GM19023 (cell line): ENCODE results near the gene KIF3A.
A peak's percentile ranks its signal among the peaks of the same experiment; 100 is the strongest.

ENCODE experiments used
- ATAC-seq: cut with Tn5 transposase; IDR thresholded peaks from one replicate; pipeline ENCODE4 v1.9.1; 2021; ENCODE audit warnings: mild to moderate bottlenecking, moderate library complexity; ENCODE audit not compliant: unreplicated experiment

Gene KIF3A

DNA sequence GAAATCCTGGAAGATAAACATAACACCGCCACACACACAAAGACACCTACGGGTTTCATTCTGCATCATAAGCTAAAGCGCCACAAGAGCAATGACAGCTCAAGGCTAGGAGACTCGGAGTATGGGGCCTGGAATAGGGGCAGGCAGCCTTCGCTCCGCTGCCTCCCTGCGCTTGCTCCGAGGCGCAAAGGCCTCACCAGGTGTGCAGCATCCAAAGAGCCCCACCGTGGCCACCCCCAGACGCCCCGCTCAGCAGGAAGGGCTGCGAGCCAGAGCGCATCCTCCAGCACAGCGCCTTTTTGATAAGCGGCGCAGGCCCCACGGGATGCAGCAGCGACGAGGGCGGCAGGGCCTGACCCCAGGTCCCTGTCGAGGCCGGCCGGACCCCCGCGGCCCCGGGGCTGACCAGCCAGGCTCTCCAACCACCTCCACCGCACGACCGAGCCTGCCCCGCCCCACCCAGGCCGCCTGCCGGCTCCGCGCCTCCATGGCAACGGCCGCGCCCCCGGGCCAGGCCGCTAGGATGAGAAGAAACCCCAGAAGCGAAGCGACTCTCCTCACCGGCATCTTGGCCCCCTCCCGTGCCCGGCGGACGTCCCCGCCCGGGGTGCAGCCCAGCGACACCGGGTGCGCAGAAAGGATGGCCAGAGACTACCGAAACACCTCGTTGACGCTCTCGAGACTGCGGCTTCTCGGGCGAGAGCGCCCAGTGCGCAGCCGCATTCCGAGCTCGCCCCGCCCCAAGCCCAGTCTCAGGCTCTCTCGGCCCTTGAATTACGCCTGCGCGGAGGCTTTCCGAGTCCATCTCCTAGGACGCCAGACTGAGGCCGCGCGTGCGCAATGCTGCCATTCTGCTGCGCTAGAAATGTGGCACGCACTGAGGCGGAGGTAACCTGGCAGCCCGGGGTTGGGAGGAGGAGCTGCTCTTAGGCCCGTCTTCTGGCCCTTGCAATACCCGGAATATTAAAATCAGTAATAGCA, at the start of gene KIF3A:
KIF3A (minus strand) TSS at position 694 of the 981 bp plus-strand sequence; CDS start at position 567, 127 bp downstream.
- ATAC-seq, result peak; percentile 91

DNA sequence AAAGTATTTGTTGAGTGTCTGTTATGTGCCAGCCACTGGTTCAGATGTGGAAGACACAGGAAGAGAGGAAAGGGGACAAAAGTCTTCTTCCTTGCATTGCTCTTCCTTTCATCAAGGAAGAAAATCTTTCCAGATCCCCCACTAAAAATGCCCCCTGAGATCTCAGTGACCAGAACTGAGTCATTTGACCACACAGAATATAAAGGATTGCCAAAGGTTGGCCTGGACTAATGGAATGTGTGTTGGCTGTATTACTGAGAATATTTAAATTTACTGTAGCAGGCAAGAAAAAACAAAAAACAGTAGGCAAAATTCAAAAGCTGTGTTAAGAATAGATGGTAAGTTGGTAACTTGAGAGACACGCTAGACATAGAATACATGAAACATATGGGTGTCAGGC, 49.7 kb upstream of the KIF3A start:
- ATAC-seq, result no peak

DNA sequence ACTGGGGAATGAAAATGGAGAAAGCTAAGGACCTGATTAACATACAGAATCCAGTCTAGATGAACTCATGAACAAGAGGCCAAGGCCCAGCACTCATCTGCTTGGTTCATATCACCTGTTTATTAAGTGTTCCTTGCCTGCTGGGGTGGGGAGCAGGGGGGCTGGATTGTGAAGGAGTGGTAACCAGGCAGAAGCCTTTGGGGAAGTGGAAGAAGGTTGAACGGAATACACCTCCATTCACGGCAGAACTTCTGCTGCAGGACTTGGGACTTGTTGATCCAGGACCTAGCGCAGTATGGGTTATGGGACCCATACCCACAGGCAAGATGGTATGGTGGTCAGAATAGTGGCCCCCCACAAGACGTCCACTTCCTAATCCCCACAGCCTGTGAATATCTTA, 48.5 kb upstream of the KIF3A start:
- ATAC-seq, result no peak

DNA sequence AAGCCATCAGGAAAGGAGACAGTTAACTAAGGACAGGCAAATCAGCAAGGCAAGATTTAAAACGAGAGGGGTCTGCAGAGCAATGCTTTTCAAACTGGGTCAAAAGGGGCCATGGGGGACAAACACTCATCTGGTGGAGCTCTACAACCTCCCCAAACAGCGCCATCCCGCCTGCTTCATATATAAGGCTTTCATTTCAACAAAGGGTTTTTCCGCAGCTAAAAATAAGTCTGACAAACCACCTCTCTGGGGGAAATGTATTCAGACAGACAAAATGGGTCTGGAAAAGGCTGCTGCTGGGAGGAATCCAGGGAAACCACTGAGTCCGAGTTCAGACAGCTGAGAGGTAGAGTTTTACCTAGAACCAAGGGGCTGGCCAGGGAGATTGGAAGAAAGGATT, 48.0 kb upstream of the KIF3A start:
- ATAC-seq, result no peak

DNA sequence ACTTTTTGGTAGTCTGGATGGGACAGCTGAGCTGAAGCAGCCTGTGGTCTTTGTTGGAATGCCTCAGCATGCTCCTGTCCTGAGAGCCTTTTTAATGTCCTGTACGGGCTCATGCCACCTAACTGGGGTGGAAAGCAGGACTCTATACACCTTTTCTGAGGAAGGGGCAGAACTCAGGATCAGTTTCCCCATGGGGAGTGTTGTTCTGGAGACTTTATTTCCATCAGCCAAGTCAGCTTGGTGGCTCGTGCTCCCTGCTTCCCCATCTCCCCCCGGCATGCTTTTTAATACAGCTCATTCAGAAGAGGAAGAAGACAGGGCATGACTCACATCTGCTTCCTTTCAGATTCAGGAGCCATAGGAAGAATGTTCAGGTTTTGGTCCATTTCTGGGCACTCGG, 44.8 kb upstream of the KIF3A start:
- no peak for ATAC-seq

DNA sequence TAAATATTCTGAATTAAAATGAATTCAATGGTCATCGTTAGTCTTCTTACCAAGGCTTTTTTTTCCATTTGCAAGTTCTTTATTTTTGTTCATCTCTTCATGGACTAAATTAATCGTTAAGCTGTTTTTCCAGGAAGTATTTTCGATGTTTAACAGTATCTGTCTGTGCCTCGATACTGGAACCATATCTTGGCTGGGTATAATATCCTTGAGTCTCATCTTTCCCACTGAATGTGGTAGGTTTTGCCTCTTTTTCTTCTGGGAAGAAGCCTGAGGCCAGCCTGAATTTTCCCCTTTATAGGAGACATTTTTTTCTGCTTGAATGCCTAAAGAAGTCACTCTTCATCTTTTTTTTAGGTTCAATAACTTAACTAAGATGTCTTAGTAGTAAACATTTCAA, 43.7 kb upstream of the KIF3A start:
- no peak for ATAC-seq

DNA sequence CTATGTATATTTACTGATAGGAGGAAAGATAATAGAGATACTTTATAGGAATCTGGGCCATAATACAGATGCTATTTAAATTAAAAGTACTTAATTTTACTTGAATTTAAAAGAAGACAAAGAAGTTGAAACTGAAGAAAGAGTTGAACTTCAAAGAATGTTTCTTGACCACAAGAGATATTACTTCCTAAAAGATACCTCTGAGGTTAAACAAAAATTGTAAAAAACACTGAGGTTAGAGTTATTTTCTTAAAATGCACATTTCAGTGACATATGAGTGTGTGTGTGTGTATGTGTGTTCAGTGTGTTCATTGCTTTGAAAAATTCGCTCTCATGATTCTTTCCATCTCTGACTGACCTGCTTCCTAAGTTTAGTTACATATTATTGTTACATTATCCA, 43.2 kb upstream of the KIF3A start:
- ATAC-seq, result no peak

DNA sequence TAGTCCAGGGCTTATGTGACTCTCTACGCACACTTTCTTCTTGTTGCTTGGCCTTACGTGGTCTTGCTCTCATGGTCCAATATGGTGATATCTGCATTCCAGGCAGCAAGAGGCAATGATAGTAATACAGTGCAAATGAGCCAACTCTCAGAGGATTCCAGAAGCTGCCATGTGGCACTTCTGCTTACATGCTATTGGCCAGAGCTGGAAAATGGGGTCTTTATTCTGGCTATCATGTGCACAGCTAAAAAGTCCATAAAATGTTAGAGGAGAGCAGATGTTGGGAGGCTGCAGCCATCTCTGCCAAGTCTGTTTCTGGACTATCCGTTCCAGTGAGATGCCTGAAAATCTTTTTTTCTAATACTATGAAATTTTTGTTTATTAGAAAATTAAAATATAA, 42.6 kb upstream of the KIF3A start:
- ATAC-seq, result no peak

DNA sequence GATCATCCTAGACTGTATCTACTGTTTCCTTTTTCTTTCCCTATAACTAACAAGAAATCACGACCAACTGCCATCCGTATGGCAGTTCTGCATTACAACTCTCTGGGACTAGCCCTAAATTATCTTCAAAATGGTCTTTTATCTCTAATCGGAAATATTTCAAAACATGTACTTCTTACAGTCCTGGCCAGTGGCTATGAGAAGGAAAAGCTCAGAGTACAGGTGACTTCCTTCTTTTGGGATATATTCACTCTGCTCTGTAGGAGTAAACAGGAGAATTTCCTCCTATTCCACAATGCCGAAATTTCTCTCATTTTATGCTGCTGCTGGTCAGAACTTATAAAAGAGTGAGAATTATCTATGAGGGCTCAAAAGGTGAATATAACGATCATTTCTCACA, 41.5 kb upstream of the KIF3A start:
- no peak for ATAC-seq

DNA sequence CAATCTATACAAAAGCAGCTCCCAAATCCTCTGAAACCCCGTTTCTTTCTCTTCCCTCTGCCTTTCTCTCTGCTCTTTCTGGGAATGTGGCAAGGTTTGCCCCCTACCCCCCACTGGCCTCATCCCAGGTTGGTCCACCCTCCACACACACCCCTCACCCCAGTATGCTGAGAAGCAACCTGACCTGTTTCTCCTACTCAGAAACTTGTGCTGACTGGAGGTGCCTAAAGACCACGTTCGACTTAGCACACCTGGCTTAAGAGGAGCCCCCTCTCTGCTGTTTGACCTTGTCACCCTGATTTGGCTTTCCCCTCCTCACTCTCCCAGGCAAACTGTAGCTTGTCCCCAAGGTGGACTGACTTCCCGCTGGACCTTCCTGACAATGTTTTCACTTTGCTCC, 40.8 kb upstream of the KIF3A start:
- ATAC-seq, result no peak

DNA sequence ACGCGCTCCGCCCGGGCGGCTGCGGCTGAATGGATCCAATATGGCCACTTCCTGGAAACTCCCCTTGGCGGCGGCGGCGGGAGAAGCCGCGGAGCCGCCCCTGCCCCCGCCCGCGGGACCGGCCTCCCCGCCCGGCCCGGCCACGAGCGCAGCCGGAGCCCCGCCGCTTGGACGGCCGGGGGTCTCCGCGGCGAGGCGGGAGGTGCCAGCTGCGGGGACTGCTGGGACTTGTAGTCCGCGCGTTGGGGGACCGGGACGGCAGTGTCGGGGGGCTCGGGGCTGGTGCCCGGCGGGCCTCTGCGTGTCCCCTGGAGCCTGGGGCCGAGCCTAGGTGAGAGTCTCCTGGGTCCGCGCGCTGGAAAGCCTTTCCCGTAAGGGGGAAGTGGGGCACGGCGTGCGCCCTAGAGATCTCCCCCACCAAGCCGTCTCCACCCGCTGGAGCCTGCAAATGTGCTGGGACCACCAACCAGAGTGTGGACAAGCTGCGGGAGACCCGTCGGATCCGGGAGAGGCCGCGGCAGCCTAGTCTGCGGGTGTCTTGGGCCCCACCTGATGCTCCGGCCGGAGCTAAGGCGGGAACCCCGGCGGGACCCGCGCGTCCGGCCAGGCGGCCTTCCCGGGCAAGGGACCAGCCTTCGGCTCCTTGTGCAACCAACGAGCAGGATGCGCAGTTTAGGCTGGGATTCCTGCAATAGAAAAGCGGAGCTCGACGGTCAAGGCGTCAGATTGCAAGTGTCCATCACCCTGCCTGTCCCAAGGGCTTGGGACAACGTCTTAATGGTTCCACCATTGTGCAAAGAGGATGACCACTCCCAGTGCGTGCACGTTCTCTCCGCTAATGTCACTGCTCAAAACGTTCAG, 40.1 kb upstream of the KIF3A start, which contains the start of gene SEPTIN8:
SEPTIN8 (minus strand) TSS at position 31 of the 861 bp plus-strand sequence. CDS start 102 bp downstream, outside the sequence.
- ATAC-seq, result peak; percentile 57

DNA sequence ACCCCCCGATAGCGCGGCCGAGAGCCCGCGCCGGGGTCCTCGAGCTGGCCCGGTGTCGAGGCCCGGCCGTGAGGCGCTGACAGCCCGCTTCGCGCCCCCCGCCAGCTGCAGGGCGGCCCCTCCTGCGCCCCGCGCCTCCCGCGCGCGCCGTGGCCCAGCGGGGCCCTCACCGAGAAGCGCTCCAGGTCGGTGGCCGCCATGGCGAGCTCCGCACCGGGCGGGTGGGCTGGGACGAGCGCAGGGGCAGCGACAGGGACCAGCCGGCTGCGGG, 39.5 kb upstream of the KIF3A start:
- no peak for ATAC-seq

DNA sequence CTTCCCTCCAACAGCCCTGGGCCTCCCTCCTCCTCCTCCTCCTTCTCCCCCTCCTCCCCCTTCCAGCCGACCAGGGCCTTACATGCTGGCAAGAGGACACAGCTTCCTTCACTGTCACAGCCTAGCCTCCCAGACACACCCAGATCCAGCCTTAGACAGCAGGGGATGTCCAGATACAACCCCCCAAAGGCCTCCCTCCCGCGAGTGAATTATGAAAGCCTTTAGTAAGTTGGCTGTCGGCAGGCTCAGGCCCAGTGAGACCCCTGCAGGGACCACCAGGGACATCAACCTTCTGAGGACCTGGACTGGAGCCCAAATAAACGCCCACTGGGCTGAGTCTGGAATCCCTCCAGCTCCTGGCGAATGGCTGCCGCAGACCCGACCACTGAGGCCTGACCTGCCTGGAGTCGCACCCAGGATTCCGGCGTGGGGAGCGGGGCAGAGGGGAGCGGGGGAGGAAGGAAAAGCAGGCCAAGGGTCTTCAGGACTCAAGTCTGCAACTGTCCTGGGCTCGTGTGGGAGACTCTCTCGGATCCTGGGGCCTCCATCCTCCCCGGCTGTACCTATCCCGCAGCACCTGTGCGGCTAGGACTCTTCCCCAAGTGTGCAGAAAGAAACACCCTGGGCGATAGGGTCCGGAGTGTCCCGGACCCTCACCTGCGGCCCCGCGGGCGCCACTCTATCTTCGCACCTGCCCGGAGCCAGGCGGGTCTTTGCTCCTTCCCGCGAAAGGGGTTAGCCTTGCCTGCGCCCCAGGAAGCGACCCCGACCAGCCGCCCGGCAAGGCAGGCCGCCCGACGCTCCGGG, 39.0 kb upstream of the KIF3A start:
- ATAC-seq, result peak; percentile 14

DNA sequence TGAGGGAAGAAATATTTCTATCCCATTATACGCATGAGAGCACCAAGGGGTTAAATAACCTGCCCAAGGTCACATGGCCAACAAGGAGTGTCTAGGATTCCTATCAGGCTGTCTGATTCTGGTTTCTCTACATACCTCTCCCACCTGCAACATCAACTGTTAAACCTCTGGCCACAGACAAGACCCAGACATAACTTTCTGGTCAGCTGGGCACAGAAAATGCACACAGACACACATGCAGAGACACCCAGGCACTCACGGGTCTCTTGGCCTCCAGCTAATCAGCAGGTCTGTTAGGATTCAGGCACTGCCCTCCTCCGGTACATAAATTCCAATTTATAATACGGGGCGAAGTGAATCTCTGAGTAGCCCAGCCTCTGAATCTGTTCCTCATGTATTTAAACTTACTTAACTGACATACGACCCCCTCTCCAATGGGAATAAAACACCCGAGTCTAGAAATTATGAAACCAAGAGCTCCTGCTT, 38.2 kb upstream of the KIF3A start:
- ATAC-seq, result no peak

DNA sequence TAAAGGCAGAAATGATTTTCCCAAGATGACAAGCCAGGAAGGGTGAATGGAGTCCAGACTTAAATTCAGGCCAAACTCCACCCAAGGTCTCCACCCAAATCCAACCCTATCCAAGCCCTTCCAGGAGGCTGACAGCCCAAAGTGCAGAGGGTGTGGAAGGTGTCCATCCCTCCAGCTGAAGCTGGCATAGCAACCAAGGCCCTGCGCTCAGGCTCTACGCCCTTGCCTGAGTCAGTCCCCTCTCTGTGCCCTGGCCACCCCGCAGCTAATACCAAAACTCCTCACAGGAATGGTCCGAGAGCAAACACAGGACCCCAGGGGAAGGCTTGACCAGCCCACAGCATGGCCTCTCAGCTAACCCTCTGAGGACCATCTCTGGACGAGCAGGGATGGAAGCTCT, 37.5 kb upstream of the KIF3A start:
- no peak for ATAC-seq

DNA sequence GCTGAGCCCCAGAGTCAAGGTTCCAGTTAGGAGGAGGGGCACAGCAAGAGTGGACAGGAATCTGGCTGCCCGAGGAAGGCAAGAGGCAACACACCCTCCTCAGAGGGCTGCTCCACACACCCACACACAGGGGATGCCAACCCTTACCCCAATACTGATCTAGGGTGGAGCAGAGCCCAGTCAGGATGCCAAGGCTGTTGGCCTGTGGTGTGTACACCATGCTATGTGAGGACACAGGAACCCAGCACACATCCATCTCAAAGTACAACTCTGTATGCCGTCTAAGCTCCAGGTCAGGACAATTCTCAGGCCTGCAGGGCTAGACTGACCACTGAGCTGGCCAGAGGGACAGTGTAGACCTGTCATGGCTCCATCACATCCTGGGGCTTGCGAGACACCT, 37.1 kb upstream of the KIF3A start:
- no peak for ATAC-seq

DNA sequence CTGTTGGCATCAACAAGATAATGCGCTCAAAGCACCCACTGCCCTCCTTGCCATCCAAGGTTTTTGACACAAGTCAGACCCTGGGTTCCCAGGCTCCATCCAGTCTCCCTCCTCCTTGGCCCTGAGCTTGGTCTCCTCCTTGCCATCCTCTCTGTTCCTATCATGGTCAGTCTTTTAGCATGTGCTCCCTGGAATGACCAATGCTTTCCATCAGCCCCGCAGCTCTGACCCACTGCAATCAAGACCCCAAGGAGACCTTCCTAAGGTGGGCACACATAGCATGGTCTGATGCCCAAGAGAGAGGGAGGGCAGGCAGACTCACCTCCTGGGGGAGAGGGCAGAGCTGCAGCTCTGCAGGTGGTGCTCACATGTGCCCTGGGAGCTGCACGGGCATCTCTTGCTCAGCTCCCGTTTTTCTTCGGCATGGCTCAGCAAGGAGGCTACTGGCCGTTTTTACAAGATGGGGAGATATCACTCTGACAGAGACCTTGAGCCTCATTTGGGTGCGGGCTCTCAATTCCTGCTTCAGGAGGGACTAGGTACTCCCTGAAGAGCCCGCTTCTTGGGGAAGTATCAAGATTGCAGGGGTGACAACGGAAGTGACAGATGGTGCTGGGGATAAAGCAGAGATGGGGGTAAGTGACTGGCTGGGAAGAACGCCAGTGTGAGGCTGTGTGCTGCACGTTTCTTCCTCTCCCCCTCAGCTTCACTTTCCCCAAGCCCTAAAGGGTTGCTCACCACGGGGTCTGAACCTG, 36.4 kb upstream of the KIF3A start:
- ATAC-seq, result no peak

DNA sequence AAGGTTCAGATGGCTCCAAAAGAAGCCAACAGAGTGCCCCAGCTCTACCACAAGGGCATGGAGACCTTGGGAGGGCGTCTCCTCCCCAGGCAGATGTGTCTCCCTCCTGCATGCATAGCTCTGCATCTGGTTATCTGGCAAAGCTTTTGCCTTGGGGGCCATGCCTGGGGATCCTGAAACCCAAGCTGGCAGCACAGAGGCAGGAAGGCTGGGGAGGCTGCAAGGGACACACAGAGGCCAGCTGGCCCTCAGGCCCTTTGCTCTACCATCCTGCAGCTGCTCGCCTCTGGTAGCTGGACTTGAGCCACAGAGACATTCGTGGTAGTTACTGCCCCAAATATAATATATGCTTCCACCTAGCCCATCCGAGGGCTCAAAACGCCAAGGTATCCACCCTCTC, 35.8 kb upstream of the KIF3A start:
- ATAC-seq, result no peak

DNA sequence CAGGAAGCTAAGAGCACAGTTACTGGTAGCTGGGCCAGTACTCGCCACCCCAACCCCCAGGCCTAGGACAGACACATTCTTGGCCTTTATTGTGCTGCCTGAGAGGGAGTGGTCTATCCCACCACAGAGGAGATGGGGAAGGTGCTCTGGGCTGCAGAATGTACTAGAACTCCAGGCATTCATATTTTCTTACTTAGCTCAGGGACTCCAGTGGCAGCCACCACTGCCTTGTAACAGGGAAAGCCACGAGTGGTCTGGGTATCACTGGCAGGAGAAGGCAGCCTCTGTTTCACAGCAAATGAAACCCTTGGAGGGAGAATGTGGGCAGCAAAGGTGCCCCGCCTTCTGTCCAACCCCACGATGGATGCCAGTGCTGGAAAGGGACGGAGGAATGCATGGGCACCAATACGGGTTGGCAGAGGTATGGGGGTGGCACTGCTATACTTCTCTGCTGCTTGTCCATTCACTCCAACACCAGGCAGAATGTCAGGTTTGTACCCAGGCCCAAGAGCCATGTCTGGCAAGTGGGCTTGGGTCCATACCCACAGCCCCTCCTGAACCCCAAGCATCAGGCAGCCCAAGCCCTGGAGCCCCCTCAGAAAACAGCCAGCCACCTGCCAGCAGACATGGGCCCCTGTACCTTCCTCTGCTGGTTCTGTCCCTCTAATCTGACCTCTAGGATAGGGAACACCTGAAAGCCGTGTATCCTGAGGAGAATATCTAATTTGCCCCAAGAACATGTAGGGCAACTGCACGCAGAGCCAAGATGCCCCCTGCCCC, 35.1 kb upstream of the KIF3A start:
- ATAC-seq, result no peak
